ENCODE data around the gene POP5.
"Not testable (repeated sequence)": the region's sequence is repeated elsewhere in the genome, so short reads cannot be mapped to it uniquely, and the experiment has no call there.

DNA sequence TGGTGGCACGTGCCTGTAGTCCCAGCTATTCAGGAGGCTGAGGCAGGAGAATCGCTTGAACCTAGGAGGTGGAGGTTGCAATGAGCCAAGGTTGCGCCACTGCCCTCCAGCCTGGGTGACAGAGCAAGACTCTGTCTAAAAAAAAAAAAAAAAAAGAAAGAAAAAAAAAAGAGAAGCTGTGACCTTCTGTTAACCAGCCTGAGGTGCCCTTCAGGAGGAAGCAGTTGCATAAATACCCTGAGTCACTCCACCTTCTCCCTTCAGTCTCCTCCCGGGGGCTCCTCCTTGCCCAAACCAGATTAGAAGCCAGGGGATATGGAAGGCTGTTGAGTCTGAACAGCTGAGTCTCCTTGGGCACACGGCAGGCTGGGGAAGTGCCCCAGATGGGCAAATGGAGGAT is 21.2 kb upstream of the POP5 start:
- TF ChIP-seq, protein P1, sequence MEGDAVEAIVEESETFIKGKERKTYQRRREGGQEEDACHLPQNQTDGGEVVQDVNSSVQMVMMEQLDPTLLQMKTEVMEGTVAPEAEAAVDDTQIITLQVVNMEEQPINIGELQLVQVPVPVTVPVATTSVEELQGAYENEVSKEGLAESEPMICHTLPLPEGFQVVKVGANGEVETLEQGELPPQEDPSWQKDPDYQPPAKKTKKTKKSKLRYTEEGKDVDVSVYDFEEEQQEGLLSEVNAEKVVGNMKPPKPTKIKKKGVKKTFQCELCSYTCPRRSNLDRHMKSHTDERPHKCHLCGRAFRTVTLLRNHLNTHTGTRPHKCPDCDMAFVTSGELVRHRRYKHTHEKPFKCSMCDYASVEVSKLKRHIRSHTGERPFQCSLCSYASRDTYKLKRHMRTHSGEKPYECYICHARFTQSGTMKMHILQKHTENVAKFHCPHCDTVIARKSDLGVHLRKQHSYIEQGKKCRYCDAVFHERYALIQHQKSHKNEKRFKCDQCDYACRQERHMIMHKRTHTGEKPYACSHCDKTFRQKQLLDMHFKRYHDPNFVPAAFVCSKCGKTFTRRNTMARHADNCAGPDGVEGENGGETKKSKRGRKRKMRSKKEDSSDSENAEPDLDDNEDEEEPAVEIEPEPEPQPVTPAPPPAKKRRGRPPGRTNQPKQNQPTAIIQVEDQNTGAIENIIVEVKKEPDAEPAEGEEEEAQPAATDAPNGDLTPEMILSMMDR (conservative IDR thresholded peaks at IDR 0.05; ENCODE audit: low read depth, low read length): not testable (repeated sequence)
- not testable (repeated sequence) for TF ChIP-seq EZH2 (IDR thresholded peaks at IDR 0.05; ENCODE audit: borderline replicate concordance, low read depth, low read length, poor library complexity, severe bottlenecking)
